MM.1S (cell line): ENCODE measurements around the gene TCOF1.

ENCODE experiments used
- CTCF ChIP-seq: fragments of 300-600 bp; sonication (generic); IDR thresholded peaks from 2 replicates; pipeline ENCODE4 v1.5.1; 2016; ENCODE audit warnings: antibody characterized with exemption, low read length, mixed read lengths
- EZH2 ChIP-seq: fragments of 300-600 bp; sonication (generic); optimal IDR thresholded peaks from 2 replicates; pipeline ENCODE3; 2017; ENCODE audit warnings: low read depth, mild to moderate bottlenecking, antibody characterized with exemption, low read length, mixed read lengths
- EZH2phosphoT487 ChIP-seq: fragments of 300-600 bp; sonication (generic); IDR thresholded peaks from 2 replicates; pipeline ENCODE4 v1.6.1; 2018; ENCODE audit warnings: antibody characterized with exemption, low read length

- TF ChIP-seq CTCF (no peak), EZH2 (no peak), EZH2phosphoT487 (no peak)
These were observed 70.8 kb downstream of the TCOF1 start for GRCh38 chr5:150428106-150428876.
